IPS-15b (cell line): Measurements from ENCODE around the gene USP47.
A peak's percentile ranks its signal among the peaks of the same experiment; 100 is the strongest.

ENCODE experiments used
- H3K27me3 ChIP-seq: one replicate; pipeline ENCODE4 v1.6.1; 2013; ENCODE audit warnings: low read length; ENCODE audit not compliant: control insufficient read depth, insufficient read depth
- H3K36me3 ChIP-seq: one replicate; pipeline ENCODE4 v1.6.1; 2013; ENCODE audit warnings: low read length; ENCODE audit not compliant: control insufficient read depth, insufficient read depth
- H3K4me1 ChIP-seq: one replicate; pipeline ENCODE4 v1.6.1; 2013; ENCODE audit warnings: mild to moderate bottlenecking, low read length; ENCODE audit not compliant: control insufficient read depth, insufficient read depth
- H3K4me3 ChIP-seq: one replicate; pipeline ENCODE4 v1.5.1; 2013; ENCODE audit warnings: low read depth, low read length
- H3K9ac ChIP-seq: one replicate; pipeline ENCODE4 v1.6.1; 2013; ENCODE audit warnings: low read depth, mild to moderate bottlenecking, low read length
- H3K9me3 ChIP-seq: one replicate; pipeline ENCODE4 v1.6.1; 2013; ENCODE audit warnings: mild to moderate bottlenecking, low read length; ENCODE audit not compliant: control insufficient read depth, insufficient read depth

Gene USP47, protein sequence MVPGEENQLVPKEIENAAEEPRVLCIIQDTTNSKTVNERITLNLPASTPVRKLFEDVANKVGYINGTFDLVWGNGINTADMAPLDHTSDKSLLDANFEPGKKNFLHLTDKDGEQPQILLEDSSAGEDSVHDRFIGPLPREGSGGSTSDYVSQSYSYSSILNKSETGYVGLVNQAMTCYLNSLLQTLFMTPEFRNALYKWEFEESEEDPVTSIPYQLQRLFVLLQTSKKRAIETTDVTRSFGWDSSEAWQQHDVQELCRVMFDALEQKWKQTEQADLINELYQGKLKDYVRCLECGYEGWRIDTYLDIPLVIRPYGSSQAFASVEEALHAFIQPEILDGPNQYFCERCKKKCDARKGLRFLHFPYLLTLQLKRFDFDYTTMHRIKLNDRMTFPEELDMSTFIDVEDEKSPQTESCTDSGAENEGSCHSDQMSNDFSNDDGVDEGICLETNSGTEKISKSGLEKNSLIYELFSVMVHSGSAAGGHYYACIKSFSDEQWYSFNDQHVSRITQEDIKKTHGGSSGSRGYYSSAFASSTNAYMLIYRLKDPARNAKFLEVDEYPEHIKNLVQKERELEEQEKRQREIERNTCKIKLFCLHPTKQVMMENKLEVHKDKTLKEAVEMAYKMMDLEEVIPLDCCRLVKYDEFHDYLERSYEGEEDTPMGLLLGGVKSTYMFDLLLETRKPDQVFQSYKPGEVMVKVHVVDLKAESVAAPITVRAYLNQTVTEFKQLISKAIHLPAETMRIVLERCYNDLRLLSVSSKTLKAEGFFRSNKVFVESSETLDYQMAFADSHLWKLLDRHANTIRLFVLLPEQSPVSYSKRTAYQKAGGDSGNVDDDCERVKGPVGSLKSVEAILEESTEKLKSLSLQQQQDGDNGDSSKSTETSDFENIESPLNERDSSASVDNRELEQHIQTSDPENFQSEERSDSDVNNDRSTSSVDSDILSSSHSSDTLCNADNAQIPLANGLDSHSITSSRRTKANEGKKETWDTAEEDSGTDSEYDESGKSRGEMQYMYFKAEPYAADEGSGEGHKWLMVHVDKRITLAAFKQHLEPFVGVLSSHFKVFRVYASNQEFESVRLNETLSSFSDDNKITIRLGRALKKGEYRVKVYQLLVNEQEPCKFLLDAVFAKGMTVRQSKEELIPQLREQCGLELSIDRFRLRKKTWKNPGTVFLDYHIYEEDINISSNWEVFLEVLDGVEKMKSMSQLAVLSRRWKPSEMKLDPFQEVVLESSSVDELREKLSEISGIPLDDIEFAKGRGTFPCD (N-terminal part only)

DNA sequence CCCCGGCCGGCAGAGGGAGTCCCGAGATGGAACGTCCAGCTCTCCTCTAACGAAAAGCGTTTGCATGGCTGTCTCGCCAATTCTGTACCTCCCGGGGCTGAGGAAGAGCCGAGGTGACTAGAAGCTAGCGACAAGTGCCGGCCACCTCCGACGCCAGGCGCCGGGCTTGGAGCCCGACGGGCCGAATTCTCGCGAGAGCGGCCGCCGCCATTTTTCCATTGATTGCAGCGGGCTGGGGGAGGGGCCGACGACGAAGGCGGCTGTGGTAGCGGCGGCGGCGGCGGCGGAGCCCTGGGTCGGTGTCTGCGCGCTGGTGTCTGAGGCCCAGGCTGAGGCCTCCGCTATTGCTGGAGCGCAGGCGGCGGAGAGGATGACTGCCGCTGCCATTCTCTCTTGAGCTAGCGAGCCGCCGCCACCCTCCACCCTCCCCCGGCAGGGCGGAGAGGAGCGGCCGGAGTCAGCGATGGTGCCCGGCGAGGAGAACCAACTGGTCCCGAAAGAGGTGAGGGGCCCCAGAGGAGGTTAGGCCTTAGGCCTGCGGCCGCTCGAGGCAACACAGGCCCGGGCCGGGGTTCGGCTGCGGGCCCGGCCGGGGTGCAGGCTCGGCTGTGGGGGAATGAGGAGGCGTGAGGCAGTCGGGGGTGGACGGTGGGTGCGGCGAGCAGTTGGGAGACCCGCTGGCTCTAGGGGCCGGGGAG is at the start of gene USP47:
Gene USP47, plus strand, starts transcription at position 250 of the 698 bp plus-strand sequence. Its CDS starts 214 bp downstream, at position 464.
- Histone ChIP-seq H3K9ac (peak within 1 kb of the TSS; percentile 94), H3K4me3 (peak within 1 kb of the TSS; percentile 94), H3K27me3 (no peaks in the 10 kb centered on the region), H3K36me3 (no peaks in the 10 kb centered on the region), H3K4me1 (peaks cover 6% of the 10 kb centered on the region), H3K9me3 (no peaks in the 10 kb centered on the region)

DNA sequence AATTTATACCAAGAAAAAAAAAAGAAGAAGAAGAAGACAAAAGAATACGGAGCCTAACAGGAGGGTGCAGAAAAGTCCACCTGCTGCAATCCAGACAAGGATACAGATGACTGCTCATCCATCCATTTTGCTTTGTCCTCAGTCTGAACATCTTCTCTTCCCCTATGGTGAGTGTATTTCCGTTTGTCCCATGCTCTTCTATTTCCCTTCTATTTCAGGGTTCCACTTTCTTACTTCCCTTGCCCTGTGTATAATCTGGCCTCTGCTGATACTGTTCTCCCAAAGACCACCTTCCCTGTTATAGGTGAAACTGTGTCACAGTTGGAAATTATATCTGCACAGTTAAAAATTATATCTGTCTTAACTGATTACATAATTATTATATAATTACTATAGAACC is 48.7 kb upstream of the USP47 start:
- Histone ChIP-seq H3K9me3 (no peaks in the 10 kb centered on the region), H3K9ac (no peak overlapping the region), H3K36me3 (no peaks in the 10 kb centered on the region), H3K4me3 (no peak overlapping the region), H3K27me3 (no peaks in the 10 kb centered on the region), H3K4me1 (peaks cover under 1% of the 10 kb centered on the region)

DNA sequence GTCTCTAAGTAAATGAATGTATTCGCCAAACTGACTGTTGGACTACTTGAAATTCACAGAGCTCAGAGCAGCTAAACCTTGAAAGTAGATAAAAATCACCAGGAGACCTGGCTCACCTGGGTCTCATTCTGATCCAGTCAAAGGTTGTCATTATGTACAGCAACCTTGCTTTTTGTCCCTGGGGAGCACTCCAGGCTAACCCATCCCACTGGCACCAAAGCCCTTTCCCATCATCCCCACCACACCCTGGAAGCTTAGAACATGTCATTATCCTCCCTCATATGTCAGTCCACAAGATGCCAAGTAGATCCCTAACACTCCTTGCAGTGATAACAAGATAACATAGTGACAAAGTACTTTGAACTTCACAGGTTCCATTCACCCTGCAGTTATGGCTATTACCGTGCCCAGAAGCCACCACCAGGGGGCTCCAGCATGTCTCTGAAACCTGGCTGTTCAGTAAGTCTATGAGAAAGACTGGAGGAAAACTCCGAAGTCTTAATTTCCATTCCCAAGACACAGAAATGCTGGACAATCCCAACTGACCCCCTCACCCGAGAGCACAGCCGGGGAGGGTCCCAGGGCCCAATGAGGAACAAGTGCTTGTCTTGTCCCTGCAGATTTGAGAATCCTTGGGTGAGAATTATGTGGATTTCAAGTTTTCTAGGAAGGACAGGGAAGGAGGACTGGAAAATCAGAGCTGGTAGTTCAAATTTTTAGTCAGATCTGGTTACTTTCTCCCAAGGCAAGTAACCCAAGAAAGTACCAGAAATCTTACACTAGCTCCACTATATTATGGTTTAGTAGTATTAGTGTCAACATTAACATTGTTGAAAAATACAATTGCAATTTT is 43.0 kb upstream of the USP47 start:
- Histone ChIP-seq H3K9me3 (no peaks in the 10 kb centered on the region), H3K4me3 (no peak overlapping the region), H3K9ac (no peak overlapping the region), H3K36me3 (no peaks in the 10 kb centered on the region), H3K4me1 (peaks cover 2% of the 10 kb centered on the region), H3K27me3 (no peaks in the 10 kb centered on the region)

DNA sequence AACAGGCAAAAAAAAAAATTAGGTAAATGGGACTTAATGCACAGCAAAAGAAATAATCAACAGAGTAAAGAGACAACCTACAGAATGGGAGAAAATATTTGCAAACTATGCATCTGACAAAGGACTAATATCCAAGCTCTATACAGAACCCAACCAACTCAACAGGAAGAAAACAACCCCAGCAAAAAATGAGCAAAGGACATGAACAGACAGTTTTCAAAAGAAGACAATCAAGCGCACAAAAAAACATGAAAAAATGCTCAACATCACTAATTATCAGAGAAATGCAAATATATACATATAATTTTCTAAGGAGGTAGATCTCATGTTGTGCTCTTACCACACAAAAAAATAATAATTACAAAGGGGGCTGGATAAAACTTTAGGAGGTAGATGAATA is 36.5 kb upstream of the USP47 start:
- no peak overlapping the region for H3K4me3 ChIP-seq
- H3K27me3 ChIP-seq, result no peaks in the 10 kb centered on the region
- H3K9ac ChIP-seq, result no peak overlapping the region
- H3K36me3 ChIP-seq, result no peaks in the 10 kb centered on the region
- no peaks in the 10 kb centered on the region for H3K9me3 ChIP-seq
- H3K4me1 ChIP-seq, result no peaks in the 10 kb centered on the region

DNA sequence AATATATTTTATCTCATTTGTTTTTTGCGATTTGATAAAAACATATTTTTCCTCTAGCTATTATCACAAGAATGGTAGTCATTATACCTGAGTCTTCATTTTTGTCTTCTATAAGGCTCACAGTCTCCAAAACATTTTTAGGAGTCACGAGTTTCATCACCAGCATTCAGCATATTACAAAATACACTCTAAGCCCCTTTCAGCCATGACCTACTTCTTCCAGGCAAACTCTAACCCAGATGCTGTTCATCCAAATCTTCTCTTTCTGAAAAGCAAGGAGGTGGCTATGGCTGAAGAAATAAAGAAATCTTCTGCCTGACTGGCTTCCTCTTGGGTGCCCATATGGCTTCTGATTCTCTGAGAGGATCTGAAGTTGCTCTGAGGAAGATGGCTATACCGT is 35.7 kb upstream of the USP47 start:
- no peak overlapping the region for H3K9ac ChIP-seq
- H3K27me3 ChIP-seq, result no peaks in the 10 kb centered on the region
- H3K36me3 ChIP-seq, result no peaks in the 10 kb centered on the region
- no peaks in the 10 kb centered on the region for H3K4me1 ChIP-seq
- no peak overlapping the region for H3K4me3 ChIP-seq
- no peaks in the 10 kb centered on the region for H3K9me3 ChIP-seq

DNA sequence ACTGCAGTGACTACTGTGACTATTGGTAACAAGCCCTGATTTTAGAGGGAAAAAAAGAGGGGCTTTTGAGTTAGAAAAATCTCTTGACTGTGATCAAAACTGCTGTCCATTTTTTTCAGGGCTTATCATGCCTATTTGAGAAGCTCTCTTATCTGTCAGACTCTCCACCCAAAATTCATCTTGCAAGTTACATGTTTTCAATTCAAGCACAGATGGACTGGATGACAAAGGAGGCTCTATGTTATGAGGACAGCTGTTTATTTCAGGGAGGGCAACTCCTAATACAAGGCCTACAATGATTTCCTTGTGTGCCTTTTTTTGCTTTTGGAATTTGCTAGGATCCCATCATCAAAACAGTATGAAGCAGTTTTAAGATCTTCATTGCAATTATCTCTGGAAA is 35.2 kb upstream of the USP47 start:
- H3K4me1 ChIP-seq, result no peaks in the 10 kb centered on the region
- H3K9ac ChIP-seq, result no peak overlapping the region
- no peaks in the 10 kb centered on the region for H3K36me3 ChIP-seq
- H3K4me3 ChIP-seq, result no peak overlapping the region
- no peaks in the 10 kb centered on the region for H3K27me3 ChIP-seq
- H3K9me3 ChIP-seq, result no peaks in the 10 kb centered on the region

DNA sequence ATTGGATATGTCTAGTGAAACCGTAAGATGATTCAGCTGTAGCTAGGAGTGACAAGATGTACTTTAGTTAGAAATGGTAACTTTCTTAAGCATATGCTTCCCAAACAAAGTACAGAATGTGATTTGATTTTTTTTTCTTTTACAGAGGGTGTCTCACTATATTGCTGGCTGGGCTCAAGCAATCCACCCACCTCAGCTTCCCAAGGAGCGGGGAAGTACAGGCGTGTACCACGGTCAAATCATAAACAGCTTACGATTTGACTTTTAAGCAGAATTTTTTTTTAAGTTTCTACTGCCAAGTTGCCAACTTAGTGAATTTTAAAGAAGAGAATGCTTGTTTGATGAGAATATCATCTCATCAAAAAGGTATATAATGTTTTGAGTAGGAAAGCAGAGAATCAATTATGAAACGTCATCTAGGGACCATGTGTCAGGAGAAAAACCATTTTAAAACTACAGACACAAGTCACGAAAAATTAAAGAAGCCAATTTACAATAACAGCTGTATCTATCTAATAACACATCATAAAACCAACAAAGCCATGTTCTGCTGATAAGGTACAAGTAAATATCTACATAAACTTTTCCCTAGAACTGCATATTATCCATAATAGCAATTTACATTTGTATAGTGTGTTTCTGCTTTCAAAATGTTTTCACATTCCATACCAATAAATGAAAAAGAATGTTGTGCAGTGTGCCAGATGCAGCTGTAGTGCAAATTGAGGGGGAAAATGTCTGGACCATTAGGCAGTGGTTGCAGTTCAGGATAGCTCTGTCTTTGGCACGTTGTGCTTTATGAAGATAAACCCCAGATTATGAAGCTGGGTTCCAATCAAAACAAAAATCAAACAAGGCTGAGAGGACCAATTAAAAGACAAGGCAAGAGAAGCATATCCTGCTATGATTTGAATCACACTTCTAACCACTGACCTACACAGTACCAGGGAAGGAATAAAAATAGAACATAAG is 33.7 kb upstream of the USP47 start:
- no peak overlapping the region for H3K9ac ChIP-seq
- H3K36me3 ChIP-seq, result no peaks in the 10 kb centered on the region
- no peaks in the 10 kb centered on the region for H3K9me3 ChIP-seq
- no peak overlapping the region for H3K4me3 ChIP-seq
- no peaks in the 10 kb centered on the region for H3K4me1 ChIP-seq
- H3K27me3 ChIP-seq, result no peaks in the 10 kb centered on the region

DNA sequence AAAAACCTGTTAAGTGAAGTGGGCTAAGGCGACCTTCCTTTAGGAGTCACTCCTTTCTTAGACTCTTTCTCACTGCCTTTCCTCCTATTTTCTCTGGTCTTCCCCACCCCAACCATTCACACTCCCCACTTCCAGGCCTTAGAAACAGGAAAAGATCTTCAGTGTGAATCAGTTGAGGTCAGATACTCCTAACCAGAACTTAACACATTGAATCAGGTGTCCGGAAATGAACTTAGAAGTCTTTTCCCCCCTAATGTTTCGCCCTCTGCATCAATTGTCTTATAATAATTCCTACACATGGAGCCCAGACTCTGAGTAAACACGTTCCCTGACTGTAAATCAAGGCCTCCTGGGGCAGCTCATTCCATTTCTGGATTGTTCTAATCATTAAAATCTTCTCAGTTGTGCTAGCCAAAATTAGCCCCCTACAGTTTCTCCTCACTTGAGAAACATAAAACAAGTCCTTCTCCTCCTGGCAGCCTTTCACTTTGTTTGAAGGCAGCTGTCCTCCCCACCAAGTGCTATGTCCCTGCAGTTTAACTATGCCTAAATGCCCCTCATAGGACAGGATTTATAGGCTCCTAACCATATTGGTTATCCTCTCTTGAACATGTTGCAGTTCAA is 32.7 kb upstream of the USP47 start:
- H3K27me3 ChIP-seq, result no peaks in the 10 kb centered on the region
- H3K9me3 ChIP-seq, result no peaks in the 10 kb centered on the region
- no peaks in the 10 kb centered on the region for H3K36me3 ChIP-seq
- no peak overlapping the region for H3K4me3 ChIP-seq
- H3K4me1 ChIP-seq, result no peaks in the 10 kb centered on the region
- no peak overlapping the region for H3K9ac ChIP-seq

DNA sequence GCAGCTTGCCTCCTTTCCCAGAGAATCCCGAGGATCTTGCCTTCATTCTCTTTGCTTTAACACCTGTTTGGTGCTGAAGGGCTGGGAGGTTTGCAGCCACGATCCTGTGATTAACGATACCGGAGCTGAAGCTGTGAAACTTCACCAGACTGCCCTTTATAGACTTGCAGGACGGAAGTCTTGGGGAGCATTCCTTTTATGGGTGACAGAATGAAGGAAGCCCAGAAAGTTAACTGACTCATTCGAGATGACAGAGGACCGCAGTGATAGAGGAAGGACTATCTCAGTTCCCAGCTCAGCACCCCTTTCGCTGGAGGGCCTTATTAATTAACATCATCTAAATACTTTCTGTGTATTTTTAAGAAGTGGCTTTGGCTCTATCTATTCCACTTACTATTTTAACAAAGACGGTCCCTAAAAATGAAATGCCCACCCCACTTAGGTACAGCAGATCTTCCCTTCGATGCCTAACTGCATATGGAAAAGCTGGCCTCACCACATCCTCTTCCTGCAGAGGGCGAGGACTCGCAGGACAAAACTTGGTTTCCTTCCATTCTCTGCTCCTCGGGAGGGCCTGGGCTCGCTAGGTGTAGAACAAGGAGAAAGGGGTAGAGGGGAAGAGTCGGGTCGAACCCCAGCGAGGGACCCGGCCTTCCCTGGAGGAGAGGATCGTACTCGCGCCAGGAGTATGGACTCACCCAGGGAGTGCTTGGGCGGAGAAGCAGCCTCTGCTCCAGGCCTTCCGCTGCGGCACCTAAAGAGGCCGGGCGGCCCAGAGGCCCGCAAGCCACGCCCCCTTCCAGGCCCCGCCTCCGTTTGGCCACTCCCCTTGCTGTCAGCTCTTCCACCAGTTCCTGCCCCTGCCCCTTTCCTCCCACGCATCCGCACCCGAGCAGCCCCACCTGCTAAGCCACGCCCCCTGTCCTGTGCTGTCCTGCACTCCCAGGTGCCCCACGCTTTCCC is 30.7 kb upstream of the USP47 start:
- H3K36me3 ChIP-seq, result no peaks in the 10 kb centered on the region
- no peaks in the 10 kb centered on the region for H3K4me1 ChIP-seq
- no peak overlapping the region for H3K9ac ChIP-seq
- H3K4me3 ChIP-seq, result peak overlapping the region; percentile 18
- H3K27me3 ChIP-seq, result no peaks in the 10 kb centered on the region
- H3K9me3 ChIP-seq, result no peaks in the 10 kb centered on the region
